Stimulated activated naive CD8-positive, alpha-beta T cell treated with anti-CD3 and anti-CD28 coated beads, Interleukin-15, Interleukin-2, amounts not matched to agents 100 ng/mL and 50 ng/mL, for 24 hours (primary cell): ENCODE results near the gene QSOX2.

ENCODE experiments used
- H3K27ac Mint-ChIP-seq: one replicate; pipeline ENCODE4 v1.8.0; 2021; ENCODE audit warnings: mild to moderate bottlenecking, mixed read lengths
- H3K27me3 Mint-ChIP-seq: one replicate; pipeline ENCODE4 v1.8.0; 2021; ENCODE audit warnings: mixed read lengths
- H3K36me3 Mint-ChIP-seq: one replicate; pipeline ENCODE4 v1.8.0; 2021; ENCODE audit warnings: low read depth, mixed read lengths
- H3K4me1 Mint-ChIP-seq: one replicate; pipeline ENCODE4 v1.8.0; 2021; ENCODE audit warnings: low read depth, mixed read lengths
- H3K4me3 Mint-ChIP-seq: one replicate; pipeline ENCODE4 v1.8.0; 2021; ENCODE audit warnings: mild to moderate bottlenecking, mixed read lengths
- H3K9me3 Mint-ChIP-seq: one replicate; pipeline ENCODE4 v1.8.0; 2021; ENCODE audit warnings: mixed read lengths

Gene QSOX2

GRCh38 chr9:136252846-136253245, 7.2 kb upstream of the QSOX2 start:
- no peaks in the 10 kb centered on the region for H3K9me3 Mint-ChIP-seq
- H3K36me3 Mint-ChIP-seq = no peaks in the 10 kb centered on the region
- no peaks in the 10 kb centered on the region for H3K27me3 Mint-ChIP-seq
- H3K4me1 Mint-ChIP-seq = no peaks in the 10 kb centered on the region
- no peak overlapping the region for H3K4me3 Mint-ChIP-seq
- no peak overlapping the region for H3K27ac Mint-ChIP-seq

GRCh38 chr9:136252281-136252680, 6.7 kb upstream of the QSOX2 start:
- Mint-ChIP-seq H3K4me1 (no peaks in the 10 kb centered on the region), H3K36me3 (no peaks in the 10 kb centered on the region), H3K27ac (no peak overlapping the region), H3K27me3 (no peaks in the 10 kb centered on the region), H3K9me3 (no peaks in the 10 kb centered on the region), H3K4me3 (no peak overlapping the region)

GRCh38 chr9:136251264-136252115, 5.9 kb upstream of the QSOX2 start:
- Mint-ChIP-seq H3K27ac (no peak overlapping the region), H3K4me1 (no peaks in the 10 kb centered on the region), H3K9me3 (no peaks in the 10 kb centered on the region), H3K36me3 (no peaks in the 10 kb centered on the region), H3K4me3 (no peak overlapping the region), H3K27me3 (no peaks in the 10 kb centered on the region)

- Mint-ChIP-seq H3K36me3 (no peaks in the 10 kb centered on the region), H3K4me1 (peaks cover 5% of the 10 kb centered on the region), H3K27ac (no peak overlapping the region), H3K9me3 (no peaks in the 10 kb centered on the region), H3K4me3 (no peak overlapping the region), H3K27me3 (no peaks in the 10 kb centered on the region)
These were observed 5.1 kb upstream of the QSOX2 start for GRCh38 chr9:136250676-136251075.

DNA sequence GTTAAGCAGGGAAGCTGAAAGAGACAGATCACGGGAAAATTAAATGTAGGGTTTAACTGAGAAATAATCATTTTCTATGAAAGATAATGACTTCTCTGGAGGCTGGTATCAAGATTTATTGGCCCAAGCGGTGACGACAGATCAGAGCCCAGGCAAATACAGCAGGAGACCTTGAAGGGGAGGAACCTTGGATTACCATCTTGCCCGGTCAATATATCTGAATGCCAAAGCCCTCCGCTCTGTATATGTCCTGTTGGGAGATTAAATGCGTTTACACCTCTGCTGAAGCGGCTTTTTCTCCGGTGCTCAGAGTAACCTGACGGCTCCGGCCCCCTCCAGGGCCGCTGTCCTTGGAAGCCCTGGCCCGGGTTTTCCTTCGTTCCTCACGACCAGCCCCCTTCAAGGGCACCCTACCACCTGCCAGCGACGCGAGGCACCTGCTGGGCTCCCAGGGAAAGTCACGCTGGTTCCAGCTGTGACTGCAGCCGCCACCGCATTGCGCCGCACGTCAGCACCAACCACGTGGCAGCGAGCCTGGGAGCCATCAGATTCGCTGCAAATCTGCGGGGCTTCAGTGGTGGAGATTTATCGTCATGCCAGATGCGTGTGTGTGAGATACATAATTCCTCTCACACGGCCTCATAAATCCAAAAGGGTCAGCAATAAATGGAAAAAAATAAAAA, 4.4 kb upstream of the QSOX2 start:
- Mint-ChIP-seq H3K4me1 (peaks cover 5% of the 10 kb centered on the region), H3K36me3 (peaks cover under 1% of the 10 kb centered on the region), H3K27ac (no peak overlapping the region), H3K4me3 (no peak overlapping the region), H3K9me3 (no peaks in the 10 kb centered on the region), H3K27me3 (no peaks in the 10 kb centered on the region)

DNA sequence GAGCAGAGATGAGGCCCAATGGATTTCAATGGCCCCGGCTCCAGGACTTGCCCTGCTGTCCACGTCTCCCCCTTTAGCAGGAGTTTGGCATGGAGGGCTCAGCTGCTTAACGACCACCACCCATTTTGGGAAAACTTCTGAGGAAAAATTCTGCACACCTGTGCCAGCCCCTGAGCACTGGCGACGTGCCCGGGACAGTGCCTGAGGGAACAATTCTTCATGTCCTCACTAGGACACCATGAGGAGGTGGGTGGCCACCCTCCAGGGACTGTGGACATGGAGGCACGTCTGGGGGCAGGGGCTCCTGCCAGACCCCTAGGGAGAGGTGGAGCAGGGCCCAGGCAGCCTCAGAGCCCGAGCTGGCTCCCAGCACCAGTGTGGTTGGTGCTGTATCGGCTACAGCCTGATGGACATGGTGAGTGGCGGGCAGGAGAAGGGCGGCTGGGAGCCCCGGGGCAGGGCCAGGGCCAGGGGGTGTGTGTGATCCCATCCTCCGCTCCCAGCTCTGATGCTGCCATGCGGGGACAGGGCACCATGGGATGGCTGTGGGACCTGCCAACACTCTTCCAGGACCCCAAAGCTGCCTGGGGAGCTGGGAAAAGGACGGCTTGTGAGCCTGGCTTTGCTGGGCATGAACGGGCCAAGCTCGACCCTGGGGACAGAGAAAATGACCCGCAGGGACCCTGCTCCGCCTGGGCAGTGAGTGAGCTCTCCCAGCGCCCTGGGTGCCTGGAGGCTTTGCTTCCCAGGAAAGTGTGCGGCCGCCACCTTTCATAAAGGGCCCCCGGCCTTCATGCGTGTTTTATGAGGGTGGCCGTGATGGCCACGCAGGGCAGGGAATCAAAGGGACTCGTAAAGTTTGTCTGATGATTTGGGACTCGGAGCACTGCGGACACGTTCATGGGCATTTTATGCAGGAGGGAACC, 3.6 kb upstream of the QSOX2 start:
- Mint-ChIP-seq H3K36me3 (peaks cover 8% of the 10 kb centered on the region), H3K27ac (no peak overlapping the region), H3K4me3 (no peak overlapping the region), H3K4me1 (peaks cover 13% of the 10 kb centered on the region), H3K27me3 (no peaks in the 10 kb centered on the region), H3K9me3 (no peaks in the 10 kb centered on the region)

- Mint-ChIP-seq H3K27ac (no peak overlapping the region), H3K4me3 (no peak overlapping the region), H3K4me1 (peaks cover 24% of the 10 kb centered on the region)
These were observed 2.5 kb upstream of the QSOX2 start for GRCh38 chr9:136247947-136248637.

GRCh38 chr9:136247551-136247916, 1.9 kb upstream of the QSOX2 start:
- H3K36me3 Mint-ChIP-seq = peaks cover 8% of the 10 kb centered on the region
- no peak overlapping the region for H3K4me3 Mint-ChIP-seq
- H3K9me3 Mint-ChIP-seq = no peaks in the 10 kb centered on the region
- H3K27ac Mint-ChIP-seq = peak overlapping the region; percentile 61
- H3K27me3 Mint-ChIP-seq = no peaks in the 10 kb centered on the region
- H3K4me1 Mint-ChIP-seq = peaks cover 30% of the 10 kb centered on the region

More at GRCh38 chr9:136247947-136248637, 2.5 kb upstream of the QSOX2 start:
- peaks cover 8% of the 10 kb centered on the region for H3K36me3 Mint-ChIP-seq
- H3K27me3 Mint-ChIP-seq = no peaks in the 10 kb centered on the region
- H3K9me3 Mint-ChIP-seq = no peaks in the 10 kb centered on the region

DNA sequence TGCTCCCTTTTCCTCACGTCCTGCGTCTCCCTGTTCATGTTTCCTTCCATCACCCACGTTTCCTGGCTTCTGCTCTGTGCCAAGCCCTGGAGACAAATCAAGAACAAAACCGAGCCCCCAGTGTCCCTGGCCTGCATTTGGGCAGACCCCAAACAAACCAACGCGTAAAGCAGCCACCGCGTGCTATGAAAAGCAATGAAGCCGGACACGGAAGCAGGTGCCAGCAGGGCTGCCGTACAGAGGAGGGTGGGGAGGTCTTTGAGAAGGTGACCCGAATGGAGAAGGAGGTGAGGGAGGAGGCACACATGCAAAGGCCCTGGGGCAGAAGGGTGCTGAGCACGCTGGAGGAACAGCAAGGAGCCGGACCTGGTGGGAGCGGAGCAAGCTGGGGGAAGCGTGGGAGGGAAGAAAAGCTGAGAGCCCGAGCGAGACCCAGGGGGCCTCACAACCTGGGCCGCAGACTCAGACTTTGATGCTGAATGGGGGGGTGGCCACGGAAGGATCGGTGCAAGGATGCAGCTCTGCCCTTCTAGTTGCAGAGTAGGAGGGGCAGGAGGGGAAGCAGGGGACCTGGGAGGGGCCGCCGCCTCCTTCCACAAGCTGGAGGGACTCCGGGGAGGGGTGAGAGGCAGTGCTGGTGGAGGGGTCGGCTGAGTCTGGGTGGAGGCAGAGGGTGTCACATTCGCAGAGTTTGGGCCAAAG, 1.4 kb upstream of the QSOX2 start:
- no peak overlapping the region for H3K4me3 Mint-ChIP-seq
- H3K27me3 Mint-ChIP-seq = no peaks in the 10 kb centered on the region

GRCh38 chr9:136244969-136245218, 718 bp downstream of the QSOX2 start:
- H3K27ac Mint-ChIP-seq = peak overlapping the region; percentile 96
- peaks cover 44% of the 10 kb centered on the region for H3K4me1 Mint-ChIP-seq
- H3K36me3 Mint-ChIP-seq = peaks cover 13% of the 10 kb centered on the region
- H3K27me3 Mint-ChIP-seq = no peaks in the 10 kb centered on the region
- H3K9me3 Mint-ChIP-seq = no peaks in the 10 kb centered on the region
- H3K4me3 Mint-ChIP-seq = peak overlapping the region; percentile 97

More for the DNA sequence above, 1.4 kb upstream of the QSOX2 start:
- H3K4me1 Mint-ChIP-seq = peaks cover 33% of the 10 kb centered on the region
- H3K36me3 Mint-ChIP-seq = peaks cover 8% of the 10 kb centered on the region
- H3K9me3 Mint-ChIP-seq = no peaks in the 10 kb centered on the region
- H3K27ac Mint-ChIP-seq = peak overlapping the region; percentile 61

GRCh38 chr9:136244122-136244968, 1.3 kb downstream of the QSOX2 start:
- H3K27me3 Mint-ChIP-seq = no peaks in the 10 kb centered on the region
- H3K36me3 Mint-ChIP-seq = peaks cover 17% of the 10 kb centered on the region
- peaks cover 49% of the 10 kb centered on the region for H3K4me1 Mint-ChIP-seq
- peak overlapping the region; percentile 97 for H3K4me3 Mint-ChIP-seq
- H3K9me3 Mint-ChIP-seq = no peaks in the 10 kb centered on the region
- peak overlapping the region; percentile 96 for H3K27ac Mint-ChIP-seq

- no peaks in the 10 kb centered on the region for H3K27me3 Mint-ChIP-seq
- peak overlapping the region; percentile 97 for H3K4me3 Mint-ChIP-seq
- H3K9me3 Mint-ChIP-seq = no peaks in the 10 kb centered on the region
- peaks cover 56% of the 10 kb centered on the region for H3K4me1 Mint-ChIP-seq
- H3K27ac Mint-ChIP-seq = peak overlapping the region; percentile 96
- peaks cover 18% of the 10 kb centered on the region for H3K36me3 Mint-ChIP-seq
These were observed 2.0 kb downstream of the QSOX2 start for GRCh38 chr9:136243631-136244030.

GRCh38 chr9:136242918-136243525, 2.6 kb downstream of the QSOX2 start:
- Mint-ChIP-seq H3K9me3 (no peaks in the 10 kb centered on the region), H3K36me3 (peaks cover 18% of the 10 kb centered on the region), H3K4me1 (peaks cover 62% of the 10 kb centered on the region), H3K4me3 (peak overlapping the region; percentile 97), H3K27ac (peak overlapping the region; percentile 96), H3K27me3 (no peaks in the 10 kb centered on the region)
